GM12878 (cell line): Measurements from ENCODE around the gene ZBTB16. TPM values are rescaled to one million over a fixed set of nuclear protein-coding genes. Genes with fewer than 3 reads are reported as not detected.

Source experiments
- ATAC-seq: fragments of 200-7000 bp; cut with Tn5 transposase; 3 replicates; pipeline ENCODE4 v1.9.1; 2020; ENCODE audit warnings: mild to moderate bottlenecking, moderate library complexity
- BruUV-seq: library from RNA; stranded (reverse); fragments of 400-500 nt; replicated peaks from 2 replicates; lab custom pipeline; 2021; lab: Mats Ljungman, UMichigan
- CTCF ChIA-PET: fragments of 300-600 bp; sonication (Branson Sonifier 250); formaldehyde crosslinking; extraction: SDS; loops from one replicate; lab custom pipeline; 2021; ENCODE audit warnings: inconsistent platforms; lab: Yijun Ruan, JAX
- POLR2A ChIA-PET: fragments of 350-600 bp; formaldehyde crosslinking; extraction: SDS; loops from one replicate; lab custom pipeline; 2021; ENCODE audit warnings: inconsistent platforms; lab: Charles Lee
- RAD21 ChIA-PET: fragments of 300-600 bp; sonication (Branson Sonifier 250); formaldehyde crosslinking; loops from one replicate; lab custom pipeline; 2023; ENCODE audit warnings: antibody characterized with exemption; ENCODE audit not compliant: unreplicated experiment; lab: Charles Lee
- SMC1A ChIA-PET: fragments of 300-600 bp; sonication (Branson Sonifier 250); formaldehyde crosslinking; loops from one replicate; lab custom pipeline; 2023; ENCODE audit not compliant: unreplicated experiment, uncharacterized antibody; lab: Charles Lee
- DNase-seq: peaks from one replicate; pipeline ENCODE4 v3.0.0-alpha.2; 2011; ENCODE audit warnings: low read depth, low spot score
- FAIRE-seq: peaks from 3 replicates; lab custom pipeline; 2011; peaks lifted over from hg19 to GRCh38; lab: Jason Lieb, UNC
- H2AFZ ChIP-seq: 2 replicates; pipeline ENCODE4 v1.6.0; 2011; ENCODE audit warnings: low read depth, low read length, control low read depth; ENCODE audit not compliant: control insufficient read depth
- H3K27ac ChIP-seq: 2 replicates; pipeline ENCODE4 v1.5.1; 2011; ENCODE audit warnings: control low read depth; ENCODE audit not compliant: control insufficient read depth, insufficient read depth
- H3K27me3 ChIP-seq, 2 experiments: replicated peaks in 1 of 2; 2 replicates each; pipeline versions ENCODE4 v1.6.0 to v1.6.1; 2011; ENCODE audit warnings: low read length in 1 of 2; ENCODE audit not compliant: control insufficient read depth in 2 of 2, insufficient read depth in 2 of 2
- H3K36me3 ChIP-seq, 2 experiments: 2 replicates each; pipeline ENCODE4 v1.5.1; 2011; ENCODE audit warnings: low read length in 1 of 2; ENCODE audit not compliant: control insufficient read depth in 2 of 2, insufficient read depth in 2 of 2
- H3K4me1 ChIP-seq: 2 replicates; pipeline ENCODE4 v1.6.1; 2011; ENCODE audit warnings: mild to moderate bottlenecking, low read length, moderate library complexity, mixed read lengths; ENCODE audit not compliant: control insufficient read depth, insufficient read depth
- H3K4me2 ChIP-seq: 2 replicates; pipeline ENCODE4 v1.6.0; 2011; ENCODE audit warnings: control low read depth; ENCODE audit not compliant: control insufficient read depth, insufficient read depth
- H3K4me3 ChIP-seq: fragments of 200-600 bp; sonication (generic); 2 replicates; pipeline ENCODE4 v1.5.1; 2016
- H3K79me2 ChIP-seq: 2 replicates; pipeline ENCODE4 v1.6.0; 2011; ENCODE audit warnings: low read length; ENCODE audit not compliant: control insufficient read depth, insufficient read depth
- H3K9ac ChIP-seq: 2 replicates; pipeline ENCODE4 v1.8.0; 2011; ENCODE audit warnings: low read length, control low read depth, mixed read lengths; ENCODE audit not compliant: control insufficient read depth, insufficient read depth
- H3K9me3 ChIP-seq: replicated peaks from 3 replicates; pipeline ENCODE4 v1.5.1; 2011; ENCODE audit warnings: mild to moderate bottlenecking, low read length; ENCODE audit not compliant: control insufficient read depth, insufficient read depth
- H4K20me1 ChIP-seq: 2 replicates; pipeline ENCODE4 v1.6.0; 2011; ENCODE audit not compliant: control insufficient read depth, insufficient read depth
- ETV6 ChIP-seq, 2 experiments: fragments of 450-650 bp in 1 of 2; IDR thresholded peaks in 1 of 2; conservative IDR thresholded peaks in 1 of 2; 2 replicates each; pipeline ENCODE4 v1.6.1; 2014; ENCODE audit warnings: antibody characterized with exemption in 1 of 2, borderline replicate concordance in 1 of 2, low read depth in 1 of 2, mild to moderate bottlenecking in 1 of 2, moderate library complexity in 1 of 2
- HDGF ChIP-seq: fragments of 450-650 bp; IDR thresholded peaks from 2 replicates; pipeline ENCODE4 v1.6.1; 2016; ENCODE audit warnings: antibody characterized with exemption
- KLF5 ChIP-seq: fragments of 450-650 bp; IDR thresholded peaks from 2 replicates; pipeline ENCODE4 v1.6.1; 2014; ENCODE audit warnings: mild to moderate bottlenecking; ENCODE audit not compliant: partially characterized antibody
- TAF1 ChIP-seq: IDR thresholded peaks from 2 replicates; pipeline ENCODE4 v1.6.1; 2011; ENCODE audit warnings: mild to moderate bottlenecking, low read depth, low read length, borderline replicate concordance
- TCF12 ChIP-seq: IDR thresholded peaks from 2 replicates; pipeline ENCODE4 v1.6.1; 2011; ENCODE audit warnings: low read depth, mild to moderate bottlenecking, low read length
- YY1 ChIP-seq: IDR thresholded peaks from 2 replicates; pipeline ENCODE4 v1.6.1; 2011; ENCODE audit warnings: low read depth, mild to moderate bottlenecking, low read length
- ZNF274 ChIP-seq: IDR thresholded peaks from one replicate; pipeline ENCODE4 v1.8.0; 2011; ENCODE audit not compliant: insufficient read length, insufficient read depth
- WGBS: methylation state at CpG from one replicate; pipeline ENCODE4 v1.1.6; 2016; ENCODE audit warnings: low lambda C conversion rate; ENCODE audit not compliant: insufficient replicate concordance, insufficient coverage; ENCODE audit errors: missing lambda C conversion rate; 5-methylcytosine and 5-hydroxymethylcytosine counted together
- in situ Hi-C: fragments of 300-500 bp; cut with MboI; formaldehyde crosslinking; loops from 9 replicates; pipeline ENCODE4 v1.14.3; 2018; ENCODE audit warnings: mixed read lengths
- intact Hi-C: fragments of 100-400 bp; cut with micrococcal nuclease; formaldehyde crosslinking; loops from one replicate; pipeline ENCODE4 v1.14.2; 2022; ENCODE audit not compliant: unreplicated experiment
- polyA plus RNA-seq, 11 experiments: library from polyadenylated mRNA; depleted of rRNA in 4 of 11; unstranded in 6 of 11; stranded (reverse) in 5 of 11; fragments of >200 nt; fragmentation: Nextera tagmentation in 4 of 11; fragmentation: Illumina TruSeq in 1 of 11; extraction: Ambion mirVana in 4 of 11; extraction: Trizol in 1 of 11; gene quantifications; 1 replicate in 1 of 11; 2 replicates in 10 of 11; pipeline versions ENCODE4 v1.2.1 to v1.2.3, GENCODE V29; 2011 to 2016; ENCODE audit warnings: inconsistent platforms in 2 of 11, missing spikeins in 2 of 11, low read depth in 1 of 11
- total RNA-seq, 4 experiments: library from RNA; depleted of rRNA in 3 of 4; stranded (reverse); fragments of >200 nt in 3 of 4; fragmentation: Illumina TruSeq in 1 of 4; extraction: Trizol in 1 of 4; gene quantifications; 2 replicates each; pipeline versions ENCODE4 v1.2.1 to v1.2.3, GENCODE V29; 2013 to 2021
- TF ChIP-seq, protein P1 (sequence below): IDR thresholded peaks from 2 replicates; pipeline ENCODE4 v1.6.1; 2012; ENCODE audit warnings: improper control_type of control experiment, low read depth, low read length; ENCODE audit not compliant: insufficient replicate concordance

The ZBTB16 gene
- total and polyA plus RNA-seq, 10 of the 15 experiments (the other 5 are each of a cell fraction or from before 2014, with no cell fraction given), result 0.38 TPM; not detected in 9

DNA sequence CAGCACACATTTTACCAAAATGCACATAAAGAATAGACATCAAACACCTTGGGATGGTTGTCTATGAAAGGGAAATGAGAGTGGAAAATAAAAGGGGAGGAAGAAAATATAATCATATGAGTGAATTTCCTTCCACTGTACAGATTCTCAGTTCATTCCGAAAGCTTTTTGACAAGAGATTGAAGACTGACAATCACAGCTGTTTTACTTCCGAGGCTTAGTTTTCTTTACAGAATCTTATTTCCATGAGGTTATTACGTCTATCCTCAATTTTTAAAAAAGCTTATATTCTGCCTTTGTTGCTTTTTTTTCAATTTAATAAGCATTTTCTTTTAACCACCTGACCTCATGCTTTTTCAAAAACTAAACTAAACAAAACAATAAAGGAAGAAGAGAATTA, 223.9 kb downstream of the ZBTB16 start:
- peaks cover 0 to 6% of the 10 kb centered on the region in 2 experiments; a peak in 3 of 4 replicates for H3K27me3 ChIP-seq
- H3K9me3 ChIP-seq, result no peaks in the 10 kb centered on the region
- intact Hi-C loops (no loop called here), in situ Hi-C loops (no loop called here)
- BruUV-seq, result no TSS peak
- H3K27ac ChIP-seq, result no peak overlapping the region
- no peak overlapping the region for H3K4me2 ChIP-seq
- H4K20me1 ChIP-seq, result no peaks in the 10 kb centered on the region
- no peaks in the 10 kb centered on the region for H3K79me2 ChIP-seq
- no peak for FAIRE-seq
- ChIA-PET POLR2A (no interaction called here), RAD21 (no interaction called here), SMC1A (no interaction called here), CTCF (no interaction called here)
- 28% methylated on average over 3 of the region's 3 CpGs for WGBS
- no peak for TF ChIP-seq ZNF274
- no peak for TF ChIP-seq ETV6 (conservative IDR thresholded peaks at IDR 0.05 in 1 of 2, IDR thresholded peaks at IDR 0.05 in 1 of 2; ENCODE audit: borderline replicate concordance in 1 of 2, low read depth in 1 of 2)
- no peak for TF ChIP-seq YY1
- TF ChIP-seq HDGF, result no peak
- TF ChIP-seq, protein P1, sequence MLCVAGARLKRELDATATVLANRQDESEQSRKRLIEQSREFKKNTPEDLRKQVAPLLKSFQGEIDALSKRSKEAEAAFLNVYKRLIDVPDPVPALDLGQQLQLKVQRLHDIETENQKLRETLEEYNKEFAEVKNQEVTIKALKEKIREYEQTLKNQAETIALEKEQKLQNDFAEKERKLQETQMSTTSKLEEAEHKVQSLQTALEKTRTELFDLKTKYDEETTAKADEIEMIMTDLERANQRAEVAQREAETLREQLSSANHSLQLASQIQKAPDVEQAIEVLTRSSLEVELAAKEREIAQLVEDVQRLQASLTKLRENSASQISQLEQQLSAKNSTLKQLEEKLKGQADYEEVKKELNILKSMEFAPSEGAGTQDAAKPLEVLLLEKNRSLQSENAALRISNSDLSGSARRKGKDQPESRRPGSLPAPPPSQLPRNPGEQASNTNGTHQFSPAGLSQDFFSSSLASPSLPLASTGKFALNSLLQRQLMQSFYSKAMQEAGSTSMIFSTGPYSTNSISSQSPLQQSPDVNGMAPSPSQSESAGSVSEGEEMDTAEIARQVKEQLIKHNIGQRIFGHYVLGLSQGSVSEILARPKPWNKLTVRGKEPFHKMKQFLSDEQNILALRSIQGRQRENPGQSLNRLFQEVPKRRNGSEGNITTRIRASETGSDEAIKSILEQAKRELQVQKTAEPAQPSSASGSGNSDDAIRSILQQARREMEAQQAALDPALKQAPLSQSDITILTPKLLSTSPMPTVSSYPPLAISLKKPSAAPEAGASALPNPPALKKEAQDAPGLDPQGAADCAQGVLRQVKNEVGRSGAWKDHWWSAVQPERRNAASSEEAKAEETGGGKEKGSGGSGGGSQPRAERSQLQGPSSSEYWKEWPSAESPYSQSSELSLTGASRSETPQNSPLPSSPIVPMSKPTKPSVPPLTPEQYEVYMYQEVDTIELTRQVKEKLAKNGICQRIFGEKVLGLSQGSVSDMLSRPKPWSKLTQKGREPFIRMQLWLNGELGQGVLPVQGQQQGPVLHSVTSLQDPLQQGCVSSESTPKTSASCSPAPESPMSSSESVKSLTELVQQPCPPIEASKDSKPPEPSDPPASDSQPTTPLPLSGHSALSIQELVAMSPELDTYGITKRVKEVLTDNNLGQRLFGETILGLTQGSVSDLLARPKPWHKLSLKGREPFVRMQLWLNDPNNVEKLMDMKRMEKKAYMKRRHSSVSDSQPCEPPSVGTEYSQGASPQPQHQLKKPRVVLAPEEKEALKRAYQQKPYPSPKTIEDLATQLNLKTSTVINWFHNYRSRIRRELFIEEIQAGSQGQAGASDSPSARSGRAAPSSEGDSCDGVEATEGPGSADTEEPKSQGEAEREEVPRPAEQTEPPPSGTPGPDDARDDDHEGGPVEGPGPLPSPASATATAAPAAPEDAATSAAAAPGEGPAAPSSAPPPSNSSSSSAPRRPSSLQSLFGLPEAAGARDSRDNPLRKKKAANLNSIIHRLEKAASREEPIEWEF, result no peak
- TF ChIP-seq TAF1, result no peak
- no peak for TF ChIP-seq TCF12
- no peak for TF ChIP-seq KLF5
- no peak overlapping the region for H3K4me3 ChIP-seq
- no peaks in the 10 kb centered on the region for H3K4me1 ChIP-seq
- no peak overlapping the region for H2AFZ ChIP-seq
- ATAC-seq, result no peak
- DNase-seq, result no peak
- H3K36me3 ChIP-seq, result no peaks in the 10 kb centered on the region
- no peak overlapping the region for H3K9ac ChIP-seq
